ENCODE results near the gene IL17RC. TPM values are rescaled to one million over a fixed set of nuclear protein-coding genes. Genes with fewer than 3 reads are reported as not detected.

IL17RC gene
- total and polyA plus RNA-seq, 2 of the 4 experiments (the other 2 are of a cell fraction): 20.8 to 28.3 TPM

- Histone ChIP-seq H4K20me1 (ENCODE audit: insufficient read depth, low read length) (peaks cover 6% of the 10 kb centered on the region; the same call in 1 of the 2 replicates), H2BK5ac (ENCODE audit: low read depth, low read length, poor library complexity, severe bottlenecking) (peak overlapping the region; percentile 89), H3K56ac (ENCODE audit: extremely low read depth, insufficient read depth, low read length) (0 out of 2 replicates have a peak overlapping the region, but pooled peaks have one; percentile 5), H4K5ac (ENCODE audit: low read depth, low read length) (peak overlapping the region; percentile 95), H2BK20ac (ENCODE audit: low read depth, low read length) (peak overlapping the region; percentile 75; the same call in 1 of the 2 replicates), H3K9ac (ENCODE audit: low read depth, low read length) (peak overlapping the region; percentile 27; the same call in 1 of the 2 replicates), H3K9me1 (ENCODE audit: insufficient read depth, low read length) (peaks cover 11% of the 10 kb centered on the region), H3K23ac (ENCODE audit: low read depth, low read length) (peak overlapping the region; percentile 89), H3K4me3 (ENCODE audit: insufficient read depth, low read depth, low read length) (no peak overlapping the region), H3K4ac (ENCODE audit: low read depth, low read length) (peak overlapping the region; percentile 92), H3K27me3 (ENCODE audit: control insufficient read depth, insufficient read depth, low read length) (no peaks in the 10 kb centered on the region), H3K9me3 (ENCODE audit: control insufficient read depth, insufficient read depth, low read length) (no peaks in the 10 kb centered on the region), H4K8ac (ENCODE audit: low read depth in 2 of 2, low read length in 2 of 2) (peak overlapping the region; percentile 32 to 71; a peak in 3 of 4 replicates), H4K91ac (ENCODE audit: insufficient read depth, low read depth, low read length) (peak overlapping the region; percentile 77), H3K18ac (ENCODE audit: low read depth, low read length) (peak overlapping the region; percentile 97), H3K79me1 (ENCODE audit: low read depth in 1 of 2, low read length in 2 of 2) (peaks cover 6 to 28% of the 10 kb centered on the region in 2 experiments; a peak in 3 of 4 replicates), H3K4me2 (ENCODE audit: low read depth, low read length) (peak overlapping the region; percentile 85), H2AK9ac (replicated peaks; ENCODE audit: low read depth, low read length, poor library complexity) (no peak overlapping the region), H2BK15ac (ENCODE audit: low read depth, low read length) (no peak overlapping the region; the same call in 2 of the 3 replicates), H2AFZ (replicated peaks; ENCODE audit: low read length, poor library complexity) (no peak overlapping the region), H3K4me1 (ENCODE audit: control insufficient read depth, insufficient read depth, low read length) (peaks cover 10% of the 10 kb centered on the region), H2BK120ac (ENCODE audit: low read depth, low read length) (peak overlapping the region; percentile 78), H3K14ac (replicated peaks; ENCODE audit: low read depth, low read length) (peak overlapping the region; percentile 92; the same call in 1 of the 2 replicates), H2AK5ac (ENCODE audit: low read depth, low read length) (peak overlapping the region; percentile 59), H3K36me3 (ENCODE audit: control insufficient read depth, insufficient read depth, low read length) (peaks cover 25% of the 10 kb centered on the region), H3K27ac (ENCODE audit: insufficient read depth, low read length) (peak overlapping the region; percentile 94)
- dilution Hi-C loops (cut with HindIII; ENCODE audit: low sequenced_read_pairs, unreplicated experiment) (no loop called here), in situ Hi-C loops (cut with MboI; ENCODE audit: low sequenced_read_pairs) (no loop called here), intact Hi-C loops (cut with micrococcal nuclease) (no loop called here)
- WGBS, 2 experiments (ENCODE audit: extremely low coverage in 2 of 2, insufficient read length in 1 of 2): 100% methylated on average over 2 of the region's 4 CpGs; no CpG with 5 or more reads in 1 of the 2 experiments
- no TSS peak for BruUV-seq (replicated peaks)
- ATAC-seq (ENCODE audit: low read depth) (no peak), DNase-seq (no peak)
- TF ChIP-seq MAFK (IDR thresholded peaks at IDR 0.05; ENCODE audit: low read depth, low read length) (no peak), BHLHE40 (IDR thresholded peaks at IDR 0.05; ENCODE audit: low read depth, low read length) (no peak), MXI1 (IDR thresholded peaks at IDR 0.05; ENCODE audit: borderline replicate concordance, low read depth, low read length) (no peak), CEBPB (IDR thresholded peaks at IDR 0.05; ENCODE audit: low read depth, low read length) (no peak), USF2 (IDR thresholded peaks at IDR 0.05; ENCODE audit: low read depth, low read length) (no peak), FOS (IDR thresholded peaks at IDR 0.05; ENCODE audit: low read depth, low read length) (no peak), MAZ (IDR thresholded peaks at IDR 0.05; ENCODE audit: borderline replicate concordance, low read depth, low read length) (no peak), CHD1 (IDR thresholded peaks at IDR 0.05; ENCODE audit: low read depth, low read length) (no peak), RCOR1 (IDR thresholded peaks at IDR 0.05; ENCODE audit: insufficient replicate concordance, low read length) (no peak), POLR2A (IDR thresholded peaks at IDR 0.05; ENCODE audit: low read depth, low read length) (no peak), NFE2L2 (IDR thresholded peaks at IDR 0.05; ENCODE audit: low read depth, low read length) (no peak), SMC3 (IDR thresholded peaks at IDR 0.05; ENCODE audit: low read depth, low read length) (no peak), RFX5 (IDR thresholded peaks at IDR 0.05; ENCODE audit: low read depth, low read length) (no peak)
- TF ChIP-seq, protein P1, sequence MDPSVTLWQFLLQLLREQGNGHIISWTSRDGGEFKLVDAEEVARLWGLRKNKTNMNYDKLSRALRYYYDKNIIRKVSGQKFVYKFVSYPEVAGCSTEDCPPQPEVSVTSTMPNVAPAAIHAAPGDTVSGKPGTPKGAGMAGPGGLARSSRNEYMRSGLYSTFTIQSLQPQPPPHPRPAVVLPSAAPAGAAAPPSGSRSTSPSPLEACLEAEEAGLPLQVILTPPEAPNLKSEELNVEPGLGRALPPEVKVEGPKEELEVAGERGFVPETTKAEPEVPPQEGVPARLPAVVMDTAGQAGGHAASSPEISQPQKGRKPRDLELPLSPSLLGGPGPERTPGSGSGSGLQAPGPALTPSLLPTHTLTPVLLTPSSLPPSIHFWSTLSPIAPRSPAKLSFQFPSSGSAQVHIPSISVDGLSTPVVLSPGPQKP (IDR thresholded peaks at IDR 0.05; ENCODE audit: borderline replicate concordance, low read depth, low read length): no peak
- ChIA-PET CTCF (no interaction called here), POLR2A (ENCODE audit: unreplicated experiment) (no interaction called here)
Observed at GRCh38 chr3:9969632-9970019, 52.7 kb downstream of the IL17RC start.
